Measurements from ENCODE around the gene RIMKLA. TPM values are rescaled to one million over a fixed set of nuclear protein-coding genes. Genes with fewer than 3 reads are reported as not detected.

Gene RIMKLA
- total and polyA plus RNA-seq, 2 of the 13 experiments (the other 11 are each of a cell fraction or from before 2014, with no cell fraction given): 2.5 to 3.8 TPM

- no peaks in the 10 kb centered on the region for H4K20me1 ChIP-seq (ENCODE audit: insufficient read depth, low read length)
- no peaks in the 10 kb centered on the region for H3K79me2 ChIP-seq (ENCODE audit: insufficient read depth, low read length)
- in situ Hi-C loops (cut with HindIII; ENCODE audit: extremely low pct_ligation_motif_present, low pct_unique_long_range_greater_than_20kb): no loop called here
- no peak for DNase-seq (ENCODE audit: low spot score)
- H3K36me3 ChIP-seq (replicated peaks in 1 of 2; ENCODE audit: control insufficient read depth in 1 of 2, insufficient read depth in 2 of 2, low read length in 2 of 2): no peaks in the 10 kb centered on the region
- 8% methylated on average over 2 of the region's 2 CpGs for WGBS (ENCODE audit: low lambda C conversion rate)
- no peak for FAIRE-seq
- intact Hi-C loops (cut with micrococcal nuclease; ENCODE audit: unreplicated experiment): no loop called here
- ChIA-PET CTCF (ENCODE audit: low intra/inter-chr PET ratio, low total read pairs) (no interaction called here), POLR2A (no interaction called here)
- no peak overlapping the region for H3K4me2 ChIP-seq (ENCODE audit: low read depth, low read length)
- no peak overlapping the region for H2AFZ ChIP-seq (ENCODE audit: low read length)
- TF ChIP-seq ZC3H13 (CRISPR knock-in tag; IDR thresholded peaks at IDR 0.05) (no peak), KIAA2018 (CRISPR knock-in tag; IDR thresholded peaks at IDR 0.05; ENCODE audit: borderline replicate concordance) (no peak), SNAI1 (CRISPR knock-in tag; IDR thresholded peaks at IDR 0.05; ENCODE audit: borderline replicate concordance) (no peak), ZNF275 (CRISPR knock-in tag; IDR thresholded peaks at IDR 0.05; ENCODE audit: borderline replicate concordance) (no peak), ZNF17 (CRISPR knock-in tag; IDR thresholded peaks at IDR 0.05) (no peak), ZNF251 (CRISPR knock-in tag; IDR thresholded peaks at IDR 0.05) (no peak), SOX13 (IDR thresholded peaks at IDR 0.05) (no peak), SOX13 (CRISPR knock-in tag; conservative IDR thresholded peaks at IDR 0.05 in 1 of 2, IDR thresholded peaks at IDR 0.05 in 1 of 2) (no peak), ZNF740 (CRISPR knock-in tag; IDR thresholded peaks at IDR 0.05) (no peak), MEIS2 (CRISPR knock-in tag; IDR thresholded peaks at IDR 0.05) (no peak), ZUFSP (CRISPR knock-in tag; IDR thresholded peaks at IDR 0.05; ENCODE audit: borderline replicate concordance) (no peak)
- 0 out of 5 replicates have a peak, but pooled peaks cover 0 to 1% of the 10 kb centered on the region in 2 experiments for H3K27me3 ChIP-seq (ENCODE audit: control insufficient read depth in 1 of 2, insufficient read depth in 2 of 2, low read length in 2 of 2)
- no peak overlapping the region for H3K4me3 ChIP-seq (replicated peaks in 1 of 3; ENCODE audit: insufficient read depth in 1 of 3, low read depth in 2 of 3, low read length in 3 of 3)
- no peak for ATAC-seq
- BruUV-seq (replicated peaks): no TSS peak
- H3K27ac ChIP-seq (ENCODE audit: extremely low read length, insufficient read depth, low read length): no peak overlapping the region
- no peak overlapping the region for H3K9ac ChIP-seq (ENCODE audit: insufficient read depth, low read depth, low read length)
- H3K9me3 ChIP-seq (ENCODE audit: low read length): no peaks in the 10 kb centered on the region
- 0 out of 2 replicates have a peak, but pooled peaks cover 5% of the 10 kb centered on the region for H3K4me1 ChIP-seq (ENCODE audit: insufficient read depth, low read length)
Measured at GRCh38 chr1:42442662-42443061, 62.1 kb downstream of the RIMKLA start.

Data from HepG2 (cell line).